HepG2 (cell line): Measurements from ENCODE around the gene SORBS2. TPM values are rescaled to one million over a fixed set of nuclear protein-coding genes. Genes with fewer than 3 reads are reported as not detected.

Source experiments
- ATAC-seq: fragments of 200-7000 bp; cut with Tn5 transposase; 3 replicates; pipeline ENCODE4 v1.9.1; 2020; ENCODE audit warnings: mild to moderate bottlenecking, moderate library complexity
- BruUV-seq: library from RNA; stranded (reverse); fragments of 400-500 nt; replicated peaks from 2 replicates; lab custom pipeline; 2021; lab: Mats Ljungman, UMichigan
- CTCF ChIA-PET: fragments of 300-600 bp; formaldehyde crosslinking; extraction: SDS; loops from one replicate; lab custom pipeline; 2021; ENCODE audit warnings: low total read pairs, inconsistent platforms, low intra/inter-chr PET ratio; lab: Yijun Ruan, JAX
- POLR2A ChIA-PET: fragments of 350-600 bp; sonication (Branson Sonifier 250); formaldehyde crosslinking; loops from one replicate; lab custom pipeline; 2020; ENCODE audit warnings: antibody characterized with exemption, inconsistent platforms; lab: Yijun Ruan, JAX
- DNase-seq: peaks from one replicate; pipeline ENCODE4 v3.0.0-alpha.2; 2015; ENCODE audit warnings: low spot score
- FAIRE-seq: peaks from 3 replicates; lab custom pipeline; 2011; peaks lifted over from hg19 to GRCh38; lab: Jason Lieb, UNC
- H2AFZ ChIP-seq: one replicate; pipeline ENCODE4 v1.6.1; 2011; ENCODE audit warnings: low read length, inconsistent platforms
- H3K27ac ChIP-seq: fragments of 300-600 bp; 3 replicates; pipeline ENCODE4 v1.8.0; 2011; ENCODE audit warnings: mixed run types, mild to moderate bottlenecking, mixed read lengths, low read length, inconsistent platforms; ENCODE audit not compliant: insufficient read depth; ENCODE audit errors: extremely low read length
- H3K27me3 ChIP-seq, 2 experiments: fragments of 200-600 bp in 1 of 2; 2 replicates in 1 of 2; 3 replicates in 1 of 2; pipeline versions ENCODE4 v1.6.0 to v1.8.0; 2011; ENCODE audit warnings: low read length in 2 of 2, mild to moderate bottlenecking in 2 of 2, moderate library complexity in 2 of 2, inconsistent platforms in 1 of 2; ENCODE audit not compliant: insufficient read depth in 2 of 2, control insufficient read depth in 1 of 2
- H3K36me3 ChIP-seq, 2 experiments: fragments of 200-600 bp in 1 of 2; replicated peaks in 1 of 2; 2 replicates in 1 of 2; 3 replicates in 1 of 2; pipeline versions ENCODE4 v1.5.1 to v1.8.0; 2011; ENCODE audit warnings: low read length in 2 of 2, inconsistent platforms in 1 of 2; ENCODE audit not compliant: insufficient read depth in 2 of 2, control insufficient read depth in 1 of 2
- H3K4me1 ChIP-seq: 2 replicates; pipeline ENCODE4 v1.5.1; 2012; ENCODE audit warnings: low read length, inconsistent platforms; ENCODE audit not compliant: insufficient read depth
- H3K4me2 ChIP-seq: 2 replicates; pipeline ENCODE4 v1.6.0; 2011; ENCODE audit warnings: low read depth, low read length, inconsistent platforms
- H3K4me3 ChIP-seq, 3 experiments: fragments of 200-600 bp in 1 of 3; sonication (generic), shearing (Covaris generic) in 1 of 3; replicated peaks in 1 of 3; 2 replicates each; pipeline ENCODE4 v1.5.1; 2011 to 2016; ENCODE audit warnings: low read length in 3 of 3, inconsistent platforms in 2 of 3, low read depth in 2 of 3, mild to moderate bottlenecking in 2 of 3, control low read depth in 1 of 3, mixed read lengths in 1 of 3; ENCODE audit not compliant: insufficient read depth in 1 of 3
- H3K79me2 ChIP-seq: one replicate; pipeline ENCODE4 v1.6.1; 2011; ENCODE audit warnings: low read length, inconsistent platforms; ENCODE audit not compliant: insufficient read depth
- H3K9ac ChIP-seq: 2 replicates; pipeline ENCODE4 v1.6.0; 2011; ENCODE audit warnings: mild to moderate bottlenecking, low read depth, low read length, inconsistent platforms; ENCODE audit not compliant: insufficient read depth
- H3K9me3 ChIP-seq: 2 replicates; pipeline ENCODE4 v1.5.1; 2012; ENCODE audit warnings: mild to moderate bottlenecking, low read length
- H4K20me1 ChIP-seq: 2 replicates; pipeline ENCODE4 v1.6.0; 2011; ENCODE audit warnings: inconsistent platforms, mild to moderate bottlenecking, low read length, moderate library complexity; ENCODE audit not compliant: insufficient read depth
- ATF3 ChIP-seq: sonication (generic); formaldehyde crosslinking; IDR thresholded peaks from 2 replicates; pipeline ENCODE4 v1.4.0; 2020; ENCODE audit warnings: missing genetic modification reagents
- ATF7 ChIP-seq, 2 experiments: fragments of 450-650 bp in 1 of 2; sonication (generic) in 1 of 2; formaldehyde crosslinking in 1 of 2; IDR thresholded peaks; 2 replicates each; pipeline versions ENCODE4 v1.4.0 to v1.6.1; 2016 to 2020; ENCODE audit warnings: antibody characterized with exemption in 1 of 2, mild to moderate bottlenecking in 1 of 2, missing genetic modification reagents in 1 of 2
- GMEB2 ChIP-seq: IDR thresholded peaks from 2 replicates; pipeline ENCODE4 v1.6.1; 2016; ENCODE audit warnings: missing biosample characterization, missing genetic modification reagents, low read depth
- NR1H2 ChIP-seq: sonication (generic); formaldehyde crosslinking; IDR thresholded peaks from 2 replicates; pipeline ENCODE4 v1.8.1; 2022; ENCODE audit warnings: low read depth, missing genetic modification reagents, borderline replicate concordance
- SMC3 ChIP-seq: IDR thresholded peaks from 2 replicates; pipeline ENCODE4 v1.6.1; 2011; ENCODE audit warnings: low read length, improper control_type of control experiment
- SP5 ChIP-seq: IDR thresholded peaks from 2 replicates; pipeline ENCODE4 v1.6.1; 2016; ENCODE audit warnings: low read depth, borderline replicate concordance
- TCF12 ChIP-seq, 2 experiments: fragments of 450-650 bp in 1 of 2; sonication (generic) in 1 of 2; formaldehyde crosslinking in 1 of 2; IDR thresholded peaks; 2 replicates each; pipeline versions ENCODE4 v1.6.1 to v1.8.0; 2017 to 2022; ENCODE audit warnings: antibody characterized with exemption in 1 of 2, mild to moderate bottlenecking in 1 of 2, missing genetic modification reagents in 1 of 2, moderate library complexity in 1 of 2
- ZNF263 ChIP-seq: sonication (generic); formaldehyde crosslinking; IDR thresholded peaks from 2 replicates; pipeline ENCODE4 v1.4.0; 2020; ENCODE audit warnings: missing genetic modification reagents
- ZNF609 ChIP-seq: sonication (generic); formaldehyde crosslinking; IDR thresholded peaks from 2 replicates; pipeline ENCODE4 v1.4.0; 2020; ENCODE audit warnings: mild to moderate bottlenecking, missing genetic modification reagents, borderline replicate concordance
- ZNF691 ChIP-seq: sonication (generic); formaldehyde crosslinking; IDR thresholded peaks from 2 replicates; pipeline ENCODE4 v1.4.0; 2020; ENCODE audit warnings: missing genetic modification reagents, low read depth, mild to moderate bottlenecking, borderline replicate concordance
- ZNF891 ChIP-seq: sonication (generic); formaldehyde crosslinking; IDR thresholded peaks from 2 replicates; pipeline ENCODE4 v1.5.0; 2020; ENCODE audit warnings: mild to moderate bottlenecking, missing genetic modification reagents
- WGBS: methylation state at CpG from one replicate; pipeline ENCODE4 v1.1.6; 2017; ENCODE audit warnings: low lambda C conversion rate; 5-methylcytosine and 5-hydroxymethylcytosine counted together
- in situ Hi-C: cut with HindIII; loops from 2 replicates; pipeline ENCODE4 v1.10.0; 2017; ENCODE audit warnings: low pct_unique_long_range_greater_than_20kb; ENCODE audit not compliant: extremely low pct_ligation_motif_present
- intact Hi-C: fragments of 100-400 bp; cut with micrococcal nuclease; formaldehyde crosslinking; loops from one replicate; pipeline ENCODE4 v1.10.0; 2022; ENCODE audit not compliant: unreplicated experiment
- polyA plus RNA-seq, 8 experiments: library from polyadenylated mRNA; depleted of rRNA in 3 of 8; stranded (reverse) in 7 of 8; unstranded in 1 of 8; fragments of >200 nt; fragmentation: Illumina TruSeq in 4 of 8; extraction: Trizol in 4 of 8; gene quantifications; 2 replicates each; pipeline versions ENCODE4 v1.2.1 to v1.2.3, GENCODE V29; 2011 to 2016; ENCODE audit warnings: low read depth in 4 of 8, missing spikeins in 1 of 8, mixed read lengths in 1 of 8; ENCODE audit not compliant: insufficient read depth in 1 of 8
- total RNA-seq, 5 experiments: library from RNA; depleted of rRNA; stranded (reverse); fragments of >200 nt; fragmentation: Illumina TruSeq; extraction: Trizol; gene quantifications; 2 replicates each; pipeline ENCODE4 v1.2.3, GENCODE V29; 2016; ENCODE audit warnings: low read depth in 1 of 5

Gene SORBS2
- total and polyA plus RNA-seq, 2 of the 13 experiments (the other 11 are each of a cell fraction or from before 2014, with no cell fraction given) = 25.0 to 80.5 TPM

GRCh38 chr4:185672618-185673017 is 139.4 kb downstream of the SORBS2 start:
- no peak overlapping the region for H3K4me3 ChIP-seq
- 88% methylated on average over 4 of the region's 4 CpGs for WGBS
- H3K4me1 ChIP-seq = no peaks in the 10 kb centered on the region
- no peak for DNase-seq
- no peak overlapping the region for H2AFZ ChIP-seq
- FAIRE-seq = no peak
- no peak overlapping the region for H3K27ac ChIP-seq
- BruUV-seq = no TSS peak
- no peak for ATAC-seq
- H3K9ac ChIP-seq = no peak overlapping the region
- H3K4me2 ChIP-seq = no peak overlapping the region
- no peaks in the 10 kb centered on the region for H3K27me3 ChIP-seq
- H3K9me3 ChIP-seq = no peaks in the 10 kb centered on the region
- H3K79me2 ChIP-seq = no peaks in the 10 kb centered on the region
- in situ Hi-C loops = no loop called here
- CTCF ChIA-PET = no interaction called here
- intact Hi-C loops = no loop called here
- H4K20me1 ChIP-seq = no peaks in the 10 kb centered on the region
- H3K36me3 ChIP-seq = peaks cover 7 to 39% of the 10 kb centered on the region in 2 experiments; a peak in 4 of 5 replicates
- POLR2A ChIA-PET = no interaction called here
- TF ChIP-seq GMEB2 = no peak
- no peak for TF ChIP-seq ZNF609
- no peak for TF ChIP-seq TCF12 (IDR thresholded peaks at IDR 0.05)
- no peak for TF ChIP-seq TCF12 (CRISPR knock-in tag; IDR thresholded peaks at IDR 0.05)
- no peak for TF ChIP-seq SP5 (CRISPR knock-in tag)
- TF ChIP-seq ATF3 (CRISPR knock-in tag) = no peak
- TF ChIP-seq SMC3 = no peak
- no peak for TF ChIP-seq NR1H2 (CRISPR knock-in tag)
- no peak for TF ChIP-seq ZNF691 (CRISPR knock-in tag)
- TF ChIP-seq ATF7 (IDR thresholded peaks at IDR 0.05) = no peak
- no peak for TF ChIP-seq ATF7 (CRISPR knock-in tag; IDR thresholded peaks at IDR 0.05)
- TF ChIP-seq ZNF263 (CRISPR knock-in tag) = no peak
- no peak for TF ChIP-seq ZNF891
